HepG2 (cell line): Measurements from ENCODE around the gene HEXD. TPM values are rescaled to one million over a fixed set of nuclear protein-coding genes. Genes with fewer than 3 reads are reported as not detected.

Source experiments
- EEA1 ChIP-seq: sonication (generic); formaldehyde crosslinking; IDR thresholded peaks from 2 replicates; pipeline ENCODE4 v1.5.1; 2020; ENCODE audit warnings: mild to moderate bottlenecking, missing genetic modification reagents, borderline replicate concordance
- LCORL ChIP-seq, 2 experiments: fragments of 450-650 bp in 1 of 2; sonication (generic) in 1 of 2; formaldehyde crosslinking in 1 of 2; IDR thresholded peaks; 2 replicates each; pipeline versions ENCODE4 v1.5.0 to v1.6.1; 2017 to 2020; ENCODE audit warnings: antibody characterized with exemption in 1 of 2, missing genetic modification reagents in 1 of 2
- MAF1 ChIP-seq: sonication (generic); formaldehyde crosslinking; IDR thresholded peaks from 2 replicates; pipeline ENCODE4 v1.5.0; 2020; ENCODE audit warnings: missing genetic modification reagents, borderline replicate concordance
- NFRKB ChIP-seq: fragments of 450-650 bp; IDR thresholded peaks from 2 replicates; pipeline ENCODE4 v1.6.1; 2017
- NR2C2 ChIP-seq: sonication (generic); formaldehyde crosslinking; IDR thresholded peaks from 2 replicates; pipeline ENCODE4 v1.4.0; 2020; ENCODE audit warnings: missing genetic modification reagents, mild to moderate bottlenecking, moderate library complexity, borderline replicate concordance
- ZNF17 ChIP-seq: sonication (generic); formaldehyde crosslinking; IDR thresholded peaks from 2 replicates; pipeline ENCODE4 v1.5.0; 2020; ENCODE audit warnings: mild to moderate bottlenecking, missing genetic modification reagents
- ZNF530 ChIP-seq: sonication (generic); formaldehyde crosslinking; IDR thresholded peaks from 2 replicates; pipeline ENCODE4 v1.5.0; 2020; ENCODE audit warnings: low read depth, mild to moderate bottlenecking, missing genetic modification reagents
- polyA plus RNA-seq, 8 experiments: library from polyadenylated mRNA; depleted of rRNA in 3 of 8; stranded (reverse) in 7 of 8; unstranded in 1 of 8; fragments of >200 nt; fragmentation: Illumina TruSeq in 4 of 8; extraction: Trizol in 4 of 8; gene quantifications; 2 replicates each; pipeline versions ENCODE4 v1.2.1 to v1.2.3, GENCODE V29; 2011 to 2016; ENCODE audit warnings: low read depth in 4 of 8, missing spikeins in 1 of 8, mixed read lengths in 1 of 8; ENCODE audit not compliant: insufficient read depth in 1 of 8
- total RNA-seq, 5 experiments: library from RNA; depleted of rRNA; stranded (reverse); fragments of >200 nt; fragmentation: Illumina TruSeq; extraction: Trizol; gene quantifications; 2 replicates each; pipeline ENCODE4 v1.2.3, GENCODE V29; 2016; ENCODE audit warnings: low read depth in 1 of 5
- TF ChIP-seq, protein P1 (sequence below): sonication (generic); formaldehyde crosslinking; IDR thresholded peaks from 2 replicates; pipeline ENCODE4 v1.5.0; 2020; ENCODE audit warnings: missing genetic modification reagents, mild to moderate bottlenecking, borderline replicate concordance
- TF ChIP-seq, protein P2 (sequence below): sonication (generic); formaldehyde crosslinking; IDR thresholded peaks from 2 replicates; pipeline ENCODE4 v1.4.0; 2020; ENCODE audit warnings: missing genetic modification reagents
- TF ChIP-seq, protein P3 (sequence below): IDR thresholded peaks from 2 replicates; pipeline ENCODE4 v1.6.1; 2016; ENCODE audit warnings: control low read depth
- TF ChIP-seq, protein P4 (sequence below): sonication (generic); formaldehyde crosslinking; IDR thresholded peaks from 2 replicates; pipeline ENCODE4 v1.8.1; 2023; ENCODE audit warnings: mild to moderate bottlenecking, missing genetic modification reagents, borderline replicate concordance
- TF ChIP-seq, protein P5 (sequence below): sonication (generic); formaldehyde crosslinking; IDR thresholded peaks from 2 replicates; pipeline ENCODE4 v1.9.0; 2021; ENCODE audit warnings: mild to moderate bottlenecking, missing genetic modification reagents
- TF ChIP-seq, protein P6 (sequence below): sonication (generic); formaldehyde crosslinking; IDR thresholded peaks from 2 replicates; pipeline ENCODE4 v1.5.0; 2020; ENCODE audit warnings: missing genetic modification reagents

The HEXD gene
- total and polyA plus RNA-seq, 2 of the 13 experiments (the other 11 are each of a cell fraction or from before 2014, with no cell fraction given) = 22.3 to 41.8 TPM

- TF ChIP-seq, protein P1, sequence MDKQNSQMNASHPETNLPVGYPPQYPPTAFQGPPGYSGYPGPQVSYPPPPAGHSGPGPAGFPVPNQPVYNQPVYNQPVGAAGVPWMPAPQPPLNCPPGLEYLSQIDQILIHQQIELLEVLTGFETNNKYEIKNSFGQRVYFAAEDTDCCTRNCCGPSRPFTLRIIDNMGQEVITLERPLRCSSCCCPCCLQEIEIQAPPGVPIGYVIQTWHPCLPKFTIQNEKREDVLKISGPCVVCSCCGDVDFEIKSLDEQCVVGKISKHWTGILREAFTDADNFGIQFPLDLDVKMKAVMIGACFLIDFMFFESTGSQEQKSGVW (CRISPR knock-in tag) = no peak
- TF ChIP-seq NFRKB (no peak), ZNF17 (CRISPR knock-in tag) (no peak), LCORL (IDR thresholded peaks at IDR 0.05) (no peak), LCORL (CRISPR knock-in tag; IDR thresholded peaks at IDR 0.05) (peak; percentile 69; the same call in 1 of the 2 replicates), MAF1 (CRISPR knock-in tag) (no peak; the same call in 1 of the 2 replicates), EEA1 (CRISPR knock-in tag) (peak; percentile 96), NR2C2 (CRISPR knock-in tag) (no peak), ZNF530 (no peak)
- TF ChIP-seq, protein P2, sequence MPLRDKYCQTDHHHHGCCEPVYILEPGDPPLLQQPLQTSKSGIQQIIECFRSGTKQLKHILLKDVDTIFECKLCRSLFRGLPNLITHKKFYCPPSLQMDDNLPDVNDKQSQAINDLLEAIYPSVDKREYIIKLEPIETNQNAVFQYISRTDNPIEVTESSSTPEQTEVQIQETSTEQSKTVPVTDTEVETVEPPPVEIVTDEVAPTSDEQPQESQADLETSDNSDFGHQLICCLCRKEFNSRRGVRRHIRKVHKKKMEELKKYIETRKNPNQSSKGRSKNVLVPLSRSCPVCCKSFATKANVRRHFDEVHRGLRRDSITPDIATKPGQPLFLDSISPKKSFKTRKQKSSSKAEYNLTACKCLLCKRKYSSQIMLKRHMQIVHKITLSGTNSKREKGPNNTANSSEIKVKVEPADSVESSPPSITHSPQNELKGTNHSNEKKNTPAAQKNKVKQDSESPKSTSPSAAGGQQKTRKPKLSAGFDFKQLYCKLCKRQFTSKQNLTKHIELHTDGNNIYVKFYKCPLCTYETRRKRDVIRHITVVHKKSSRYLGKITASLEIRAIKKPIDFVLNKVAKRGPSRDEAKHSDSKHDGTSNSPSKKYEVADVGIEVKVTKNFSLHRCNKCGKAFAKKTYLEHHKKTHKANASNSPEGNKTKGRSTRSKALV (CRISPR knock-in tag) = no peak
- TF ChIP-seq, protein P3, sequence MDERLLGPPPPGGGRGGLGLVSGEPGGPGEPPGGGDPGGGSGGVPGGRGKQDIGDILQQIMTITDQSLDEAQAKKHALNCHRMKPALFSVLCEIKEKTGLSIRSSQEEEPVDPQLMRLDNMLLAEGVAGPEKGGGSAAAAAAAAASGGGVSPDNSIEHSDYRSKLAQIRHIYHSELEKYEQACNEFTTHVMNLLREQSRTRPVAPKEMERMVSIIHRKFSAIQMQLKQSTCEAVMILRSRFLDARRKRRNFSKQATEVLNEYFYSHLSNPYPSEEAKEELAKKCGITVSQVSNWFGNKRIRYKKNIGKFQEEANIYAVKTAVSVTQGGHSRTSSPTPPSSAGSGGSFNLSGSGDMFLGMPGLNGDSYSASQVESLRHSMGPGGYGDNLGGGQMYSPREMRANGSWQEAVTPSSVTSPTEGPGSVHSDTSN = no peak
- TF ChIP-seq, protein P4, sequence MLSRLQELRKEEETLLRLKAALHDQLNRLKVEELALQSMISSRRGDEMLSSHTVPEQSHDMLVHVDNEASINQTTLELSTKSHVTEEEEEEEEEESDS (CRISPR knock-in tag) = 0 out of 2 replicates have a peak, but pooled peaks have one; percentile 83
- TF ChIP-seq, protein P5, sequence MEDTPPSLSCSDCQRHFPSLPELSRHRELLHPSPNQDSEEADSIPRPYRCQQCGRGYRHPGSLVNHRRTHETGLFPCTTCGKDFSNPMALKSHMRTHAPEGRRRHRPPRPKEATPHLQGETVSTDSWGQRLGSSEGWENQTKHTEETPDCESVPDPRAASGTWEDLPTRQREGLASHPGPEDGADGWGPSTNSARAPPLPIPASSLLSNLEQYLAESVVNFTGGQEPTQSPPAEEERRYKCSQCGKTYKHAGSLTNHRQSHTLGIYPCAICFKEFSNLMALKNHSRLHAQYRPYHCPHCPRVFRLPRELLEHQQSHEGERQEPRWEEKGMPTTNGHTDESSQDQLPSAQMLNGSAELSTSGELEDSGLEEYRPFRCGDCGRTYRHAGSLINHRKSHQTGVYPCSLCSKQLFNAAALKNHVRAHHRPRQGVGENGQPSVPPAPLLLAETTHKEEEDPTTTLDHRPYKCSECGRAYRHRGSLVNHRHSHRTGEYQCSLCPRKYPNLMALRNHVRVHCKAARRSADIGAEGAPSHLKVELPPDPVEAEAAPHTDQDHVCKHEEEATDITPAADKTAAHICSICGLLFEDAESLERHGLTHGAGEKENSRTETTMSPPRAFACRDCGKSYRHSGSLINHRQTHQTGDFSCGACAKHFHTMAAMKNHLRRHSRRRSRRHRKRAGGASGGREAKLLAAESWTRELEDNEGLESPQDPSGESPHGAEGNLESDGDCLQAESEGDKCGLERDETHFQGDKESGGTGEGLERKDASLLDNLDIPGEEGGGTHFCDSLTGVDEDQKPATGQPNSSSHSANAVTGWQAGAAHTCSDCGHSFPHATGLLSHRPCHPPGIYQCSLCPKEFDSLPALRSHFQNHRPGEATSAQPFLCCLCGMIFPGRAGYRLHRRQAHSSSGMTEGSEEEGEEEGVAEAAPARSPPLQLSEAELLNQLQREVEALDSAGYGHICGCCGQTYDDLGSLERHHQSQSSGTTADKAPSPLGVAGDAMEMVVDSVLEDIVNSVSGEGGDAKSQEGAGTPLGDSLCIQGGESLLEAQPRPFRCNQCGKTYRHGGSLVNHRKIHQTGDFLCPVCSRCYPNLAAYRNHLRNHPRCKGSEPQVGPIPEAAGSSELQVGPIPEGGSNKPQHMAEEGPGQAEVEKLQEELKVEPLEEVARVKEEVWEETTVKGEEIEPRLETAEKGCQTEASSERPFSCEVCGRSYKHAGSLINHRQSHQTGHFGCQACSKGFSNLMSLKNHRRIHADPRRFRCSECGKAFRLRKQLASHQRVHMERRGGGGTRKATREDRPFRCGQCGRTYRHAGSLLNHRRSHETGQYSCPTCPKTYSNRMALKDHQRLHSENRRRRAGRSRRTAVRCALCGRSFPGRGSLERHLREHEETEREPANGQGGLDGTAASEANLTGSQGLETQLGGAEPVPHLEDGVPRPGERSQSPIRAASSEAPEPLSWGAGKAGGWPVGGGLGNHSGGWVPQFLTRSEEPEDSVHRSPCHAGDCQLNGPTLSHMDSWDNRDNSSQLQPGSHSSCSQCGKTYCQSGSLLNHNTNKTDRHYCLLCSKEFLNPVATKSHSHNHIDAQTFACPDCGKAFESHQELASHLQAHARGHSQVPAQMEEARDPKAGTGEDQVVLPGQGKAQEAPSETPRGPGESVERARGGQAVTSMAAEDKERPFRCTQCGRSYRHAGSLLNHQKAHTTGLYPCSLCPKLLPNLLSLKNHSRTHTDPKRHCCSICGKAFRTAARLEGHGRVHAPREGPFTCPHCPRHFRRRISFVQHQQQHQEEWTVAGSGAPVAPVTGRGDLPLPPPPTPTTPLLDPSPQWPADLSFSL (CRISPR knock-in tag) = no peak
- TF ChIP-seq, protein P6, sequence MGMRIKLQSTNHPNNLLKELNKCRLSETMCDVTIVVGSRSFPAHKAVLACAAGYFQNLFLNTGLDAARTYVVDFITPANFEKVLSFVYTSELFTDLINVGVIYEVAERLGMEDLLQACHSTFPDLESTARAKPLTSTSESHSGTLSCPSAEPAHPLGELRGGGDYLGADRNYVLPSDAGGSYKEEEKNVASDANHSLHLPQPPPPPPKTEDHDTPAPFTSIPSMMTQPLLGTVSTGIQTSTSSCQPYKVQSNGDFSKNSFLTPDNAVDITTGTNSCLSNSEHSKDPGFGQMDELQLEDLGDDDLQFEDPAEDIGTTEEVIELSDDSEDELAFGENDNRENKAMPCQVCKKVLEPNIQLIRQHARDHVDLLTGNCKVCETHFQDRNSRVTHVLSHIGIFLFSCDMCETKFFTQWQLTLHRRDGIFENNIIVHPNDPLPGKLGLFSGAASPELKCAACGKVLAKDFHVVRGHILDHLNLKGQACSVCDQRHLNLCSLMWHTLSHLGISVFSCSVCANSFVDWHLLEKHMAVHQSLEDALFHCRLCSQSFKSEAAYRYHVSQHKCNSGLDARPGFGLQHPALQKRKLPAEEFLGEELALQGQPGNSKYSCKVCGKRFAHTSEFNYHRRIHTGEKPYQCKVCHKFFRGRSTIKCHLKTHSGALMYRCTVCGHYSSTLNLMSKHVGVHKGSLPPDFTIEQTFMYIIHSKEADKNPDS (CRISPR knock-in tag) = peak; percentile 66; the same call in 1 of the 2 replicates
These were observed 32.4 kb downstream of the HEXD start, which contains the start of gene CYBC1 (continued) for GRCh38 chr17:82450357-82451106.
